Activated CD4-positive, alpha-beta T cell treated with anti-CD3 and anti-CD28 coated beads for 1 hour (primary cell): ENCODE measurements around the gene AQP5.

Experiments used
- DNase-seq: peaks from one replicate; pipeline ENCODE4 v3.0.0-alpha.2; 2020

Gene AQP5

DNA sequence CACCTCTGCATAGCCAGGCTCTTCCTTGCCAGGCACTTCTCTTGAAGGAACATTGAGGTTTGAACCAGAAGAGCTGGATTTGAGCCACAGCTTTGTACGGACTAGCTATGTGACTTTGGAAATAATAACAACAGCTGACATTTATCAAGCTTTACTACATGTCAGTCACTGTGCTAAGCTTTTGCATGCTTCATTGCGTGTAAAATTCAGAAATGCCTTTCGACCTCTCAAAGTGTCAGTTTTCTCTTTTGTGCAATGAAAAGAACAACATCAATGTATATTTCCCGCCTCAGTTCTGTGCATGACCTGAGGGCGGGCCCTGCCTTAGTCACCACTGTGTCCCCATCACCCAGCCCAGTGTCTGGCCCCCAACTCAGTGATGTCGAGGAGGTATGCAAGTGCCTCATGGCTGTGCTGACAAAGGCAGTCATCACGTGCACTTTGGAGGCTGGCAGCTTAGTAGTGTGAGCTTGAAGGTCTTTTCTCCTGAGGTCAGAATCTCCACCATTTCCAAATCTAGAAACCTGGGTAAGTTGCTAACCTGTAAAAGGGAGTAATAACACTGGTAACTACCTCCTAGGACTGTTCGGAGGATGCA, 29.0 kb upstream of the AQP5 start:
- no peak for DNase-seq

DNA sequence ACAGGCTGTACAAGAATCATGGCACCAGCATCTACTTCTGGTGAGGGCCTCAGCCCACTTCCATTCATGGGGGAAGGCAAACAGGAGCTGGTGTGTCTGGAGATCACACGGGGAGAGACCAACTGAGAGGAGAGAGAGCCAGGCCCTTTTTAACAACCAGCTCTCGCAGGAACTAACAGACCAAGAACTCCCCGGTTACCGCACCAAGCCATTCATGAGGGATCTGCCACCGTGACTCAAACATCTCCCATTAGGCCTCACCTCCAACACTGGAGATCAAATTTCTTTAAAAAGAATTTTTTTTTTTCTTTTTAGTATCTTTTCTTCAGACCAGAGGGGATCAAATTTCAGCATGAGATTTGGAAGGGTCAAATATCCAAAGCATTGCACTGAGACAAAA, 27.9 kb upstream of the AQP5 start:
- no peak for DNase-seq

GRCh38 chr12:49934505-49934904, 27.2 kb upstream of the AQP5 start:
- no peak for DNase-seq

GRCh38 chr12:49936925-49937324, 24.7 kb upstream of the AQP5 start:
- no peak for DNase-seq

GRCh38 chr12:49937639-49938300, 23.9 kb upstream of the AQP5 start:
- no peak for DNase-seq

DNA sequence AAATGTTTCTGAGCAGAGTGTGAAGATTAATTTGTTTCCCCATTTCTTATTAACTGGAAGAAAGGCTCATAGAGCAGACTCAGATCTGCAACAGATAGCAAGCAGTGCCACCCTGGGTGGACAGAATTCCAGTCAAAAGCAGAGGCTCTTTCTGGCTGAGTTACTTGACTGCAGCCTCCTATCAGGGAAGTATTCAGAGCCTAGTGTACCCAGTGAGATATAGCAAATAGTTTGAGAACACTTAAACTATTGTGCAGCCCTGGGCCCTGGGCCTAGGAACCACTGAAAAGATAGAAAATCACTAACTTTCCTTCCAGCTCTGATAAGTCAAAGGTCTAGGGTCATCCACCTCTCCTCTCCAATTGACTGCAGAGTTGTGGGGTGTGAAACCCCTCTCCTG, 22.4 kb upstream of the AQP5 start:
- DNase-seq: no peak

- DNase-seq: no peak
Observed at GRCh38 chr12:49939707-49940106, 22.0 kb upstream of the AQP5 start.

GRCh38 chr12:49941556-49942511, 19.8 kb upstream of the AQP5 start:
- DNase-seq: no peak

DNA sequence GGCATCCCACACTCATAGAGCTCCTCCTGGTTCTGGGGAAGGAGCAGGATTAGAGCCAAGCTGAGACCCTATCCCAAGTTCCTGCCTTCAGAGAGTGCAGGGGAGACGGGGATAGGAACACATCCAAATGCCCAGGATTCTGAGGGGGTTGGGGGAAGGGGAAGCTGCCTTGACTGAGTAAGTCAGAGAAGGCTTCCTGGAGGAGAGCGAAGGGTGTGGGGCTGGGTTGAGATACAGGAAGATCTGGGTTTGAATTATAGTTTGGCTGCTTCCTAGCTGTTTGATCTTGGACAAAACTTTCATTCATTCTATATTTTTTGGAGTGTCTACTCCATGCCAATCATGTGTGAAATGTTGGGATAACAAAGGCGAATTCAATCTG, 19.2 kb upstream of the AQP5 start:
- DNase-seq: no peak

GRCh38 chr12:49942921-49943624, 18.6 kb upstream of the AQP5 start:
- no peak for DNase-seq

- DNase-seq: no peak
Observed at GRCh38 chr12:49943625-49943960, 18.1 kb upstream of the AQP5 start.

DNA sequence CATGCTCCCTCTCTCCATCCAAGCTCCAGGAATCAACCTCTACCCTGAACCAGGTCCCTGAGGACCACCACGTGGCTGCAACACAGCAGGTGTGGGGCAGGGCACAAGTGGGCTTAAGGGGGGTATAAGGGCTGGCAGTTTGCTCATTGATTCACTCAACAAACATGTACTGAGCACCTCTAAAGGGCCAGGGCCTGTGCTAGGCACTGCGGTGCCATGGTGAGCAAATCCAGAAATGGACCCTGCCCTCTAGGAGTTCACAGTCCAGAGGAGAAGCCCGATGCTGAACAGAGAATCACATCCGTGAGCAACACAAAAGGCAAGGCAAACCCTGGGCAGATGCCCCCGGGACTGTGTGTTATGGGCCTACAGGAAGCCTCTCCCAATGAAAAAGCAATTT, 17.6 kb upstream of the AQP5 start:
- DNase-seq: no peak

GRCh38 chr12:49944718-49945117, 17.0 kb upstream of the AQP5 start:
- no peak for DNase-seq

DNA sequence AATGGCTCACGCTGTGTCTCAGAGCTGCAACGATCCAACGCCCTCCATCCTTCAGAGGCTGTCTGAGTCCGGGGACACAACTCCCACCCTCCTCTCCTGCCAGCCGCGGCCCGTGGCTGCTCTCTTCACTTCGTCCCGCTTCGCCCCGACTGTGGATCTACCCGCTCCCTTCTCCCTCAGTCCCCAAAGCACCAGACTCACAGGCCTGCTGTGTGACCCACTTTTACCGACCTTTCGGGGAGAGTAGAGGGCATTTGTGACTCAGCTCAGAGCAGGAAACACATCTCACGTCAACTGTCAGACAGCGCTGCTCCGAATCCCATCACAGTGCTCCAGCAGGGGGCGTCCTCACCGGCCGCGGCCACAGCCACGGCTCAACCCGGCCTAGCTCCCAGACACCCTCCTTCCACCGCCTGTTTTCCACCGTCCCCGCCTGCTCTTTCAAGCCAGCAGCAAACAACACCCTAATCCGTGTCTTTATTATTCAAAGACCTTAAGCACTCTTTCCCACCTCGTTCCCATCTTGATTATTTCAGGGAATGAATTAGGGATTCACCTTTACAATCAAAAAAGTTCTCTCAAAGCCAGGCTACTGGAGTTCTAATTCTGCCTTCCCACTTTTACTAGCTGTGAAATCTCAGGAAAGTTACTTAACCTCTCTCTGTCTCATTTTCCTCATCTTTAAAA, 16.1 kb upstream of the AQP5 start:
- peak; percentile 71 for DNase-seq

DNA sequence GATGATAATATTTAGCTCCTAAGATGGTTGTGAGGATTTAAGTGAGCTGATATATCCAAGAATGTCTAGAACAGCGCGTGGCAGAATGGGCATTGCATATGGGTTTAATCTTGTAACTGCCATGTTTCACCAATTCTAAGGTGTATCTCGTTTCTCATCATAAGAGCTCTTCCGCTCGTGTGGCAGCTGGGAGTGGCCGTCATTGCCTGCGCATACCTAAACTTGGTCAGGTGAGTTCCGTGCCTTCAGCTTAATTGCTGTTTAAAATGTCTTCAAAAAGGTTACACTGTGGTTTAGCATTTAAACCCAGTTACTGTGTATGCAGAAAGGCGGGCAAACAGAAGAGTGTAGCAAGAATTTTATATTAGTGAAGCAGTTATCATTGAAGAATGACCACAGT, 15.6 kb upstream of the AQP5 start:
- DNase-seq: no peak

- DNase-seq: no peak
Observed at GRCh38 chr12:49946497-49946896, 15.2 kb upstream of the AQP5 start.

GRCh38 chr12:49947593-49948226, 14.0 kb upstream of the AQP5 start:
- no peak for DNase-seq

GRCh38 chr12:49948866-49949845, 12.5 kb upstream of the AQP5 start:
- DNase-seq: no peak

- DNase-seq: no peak
Observed at GRCh38 chr12:49949866-49950265, 11.8 kb upstream of the AQP5 start.

DNA sequence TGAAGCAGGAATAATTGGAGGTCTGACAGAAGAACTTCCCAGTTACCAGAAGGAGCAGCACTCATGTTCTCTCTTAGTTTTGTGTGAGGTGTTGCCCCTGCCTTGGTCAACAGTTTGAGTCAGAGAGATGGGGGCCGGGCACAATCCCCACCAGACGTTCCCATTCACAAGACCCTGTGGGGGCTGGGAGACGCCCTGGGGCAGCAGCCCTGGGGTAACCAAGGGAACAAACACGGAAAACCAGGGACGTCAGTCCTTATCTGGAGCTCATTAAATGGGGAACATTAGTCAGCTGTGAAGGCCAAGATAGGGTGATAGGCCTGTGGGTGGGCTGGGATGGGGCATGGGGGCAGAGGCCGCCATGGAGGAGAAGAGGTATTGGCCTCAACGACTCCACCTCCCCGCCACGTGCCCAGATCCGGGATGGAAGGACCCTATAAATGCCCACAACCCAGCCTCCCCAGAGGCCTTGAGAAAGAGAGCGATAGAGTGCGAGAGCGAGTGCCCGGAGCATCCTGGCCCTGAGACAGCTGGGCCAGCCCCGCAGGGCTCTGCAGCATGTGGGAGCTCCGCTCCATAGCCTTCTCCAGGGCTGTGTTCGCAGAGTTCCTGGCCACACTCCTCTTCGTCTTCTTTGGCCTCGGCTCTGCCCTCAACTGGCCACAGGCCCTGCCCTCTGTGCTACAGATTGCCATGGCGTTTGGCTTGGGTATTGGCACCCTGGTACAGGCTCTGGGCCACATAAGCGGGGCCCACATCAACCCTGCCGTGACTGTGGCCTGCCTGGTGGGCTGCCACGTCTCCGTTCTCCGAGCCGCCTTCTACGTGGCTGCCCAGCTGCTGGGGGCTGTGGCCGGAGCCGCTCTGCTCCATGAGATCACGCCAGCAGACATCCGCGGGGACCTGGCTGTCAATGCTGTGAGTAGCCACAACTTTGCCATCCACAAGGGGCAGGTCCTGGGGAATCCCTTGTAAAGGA, 11.1 kb upstream of the AQP5 start, which contains the start of gene AQP2:
Gene AQP2, plus strand, starts transcription at position 465 of the 979 bp plus-strand sequence. Its CDS starts 94 bp downstream, at position 559.
- no peak for DNase-seq
